Measurements from ENCODE around the gene DNHD1. TPM values are rescaled to one million over a fixed set of nuclear protein-coding genes. Genes with fewer than 3 reads are reported as not detected.

The DNHD1 gene
- polyA plus RNA-seq, 3 donors, result 0.24 to 21.0 (median 0.59) TPM

GRCh38 chr11:6561288-6561687 lies 64.2 kb downstream of the DNHD1 start:
- Mint-ChIP-seq H3K27me3 (ENCODE audit: low read depth in 3 of 3) (peaks cover 0 to 1% (median 0%) of the 10 kb centered on the region in 3 donors), H3K4me1 (no peaks in the 10 kb centered on the region), H3K4me3 (no peak overlapping the region), H3K36me3 (peaks cover 2 to 6% of the 10 kb centered on the region in 2 donors), H3K27ac (no peak overlapping the region), H3K9me3 (no peaks in the 10 kb centered on the region)
- H2AFZ ChIP-seq (ENCODE audit: insufficient read depth, low read depth, low read length, poor library complexity, severe bottlenecking), result no peak overlapping the region
- intact Hi-C loops (cut with micrococcal nuclease), result no loop called here
- H4K20me1 ChIP-seq (ENCODE audit: insufficient read depth, low read length), result no peaks in the 10 kb centered on the region
- no peaks in the 10 kb centered on the region for H3K36me3 ChIP-seq (replicated peaks in 1 of 2; ENCODE audit: control insufficient read depth in 1 of 2, insufficient read depth in 2 of 2, low read length in 2 of 2)
- no CpG with 5 or more reads among the region's 3 CpGs for WGBS (ENCODE audit: insufficient coverage)
- no peak overlapping the region for H3K4me3 ChIP-seq (replicated peaks in 1 of 3; ENCODE audit: low read depth in 2 of 3, low read length in 3 of 3)
- no peaks in the 10 kb centered on the region for H3K4me1 ChIP-seq (ENCODE audit: control insufficient read depth in 1 of 2, insufficient read depth in 2 of 2, low read length in 2 of 2)
- no peak overlapping the region for H3K4me2 ChIP-seq (replicated peaks; ENCODE audit: extremely low read depth, low read length, poor library complexity, severe bottlenecking)
- no peak for DNase-seq
- TF ChIP-seq, protein P1, sequence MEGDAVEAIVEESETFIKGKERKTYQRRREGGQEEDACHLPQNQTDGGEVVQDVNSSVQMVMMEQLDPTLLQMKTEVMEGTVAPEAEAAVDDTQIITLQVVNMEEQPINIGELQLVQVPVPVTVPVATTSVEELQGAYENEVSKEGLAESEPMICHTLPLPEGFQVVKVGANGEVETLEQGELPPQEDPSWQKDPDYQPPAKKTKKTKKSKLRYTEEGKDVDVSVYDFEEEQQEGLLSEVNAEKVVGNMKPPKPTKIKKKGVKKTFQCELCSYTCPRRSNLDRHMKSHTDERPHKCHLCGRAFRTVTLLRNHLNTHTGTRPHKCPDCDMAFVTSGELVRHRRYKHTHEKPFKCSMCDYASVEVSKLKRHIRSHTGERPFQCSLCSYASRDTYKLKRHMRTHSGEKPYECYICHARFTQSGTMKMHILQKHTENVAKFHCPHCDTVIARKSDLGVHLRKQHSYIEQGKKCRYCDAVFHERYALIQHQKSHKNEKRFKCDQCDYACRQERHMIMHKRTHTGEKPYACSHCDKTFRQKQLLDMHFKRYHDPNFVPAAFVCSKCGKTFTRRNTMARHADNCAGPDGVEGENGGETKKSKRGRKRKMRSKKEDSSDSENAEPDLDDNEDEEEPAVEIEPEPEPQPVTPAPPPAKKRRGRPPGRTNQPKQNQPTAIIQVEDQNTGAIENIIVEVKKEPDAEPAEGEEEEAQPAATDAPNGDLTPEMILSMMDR (IDR thresholded peaks at IDR 0.05), result no peak
- no peaks in the 10 kb centered on the region for H3K9me3 ChIP-seq (replicated peaks in 1 of 2; ENCODE audit: control insufficient read depth in 1 of 2, insufficient read depth in 1 of 2, low read length in 2 of 2)
- no peak overlapping the region for H3K27ac ChIP-seq (ENCODE audit: low read depth in 1 of 2, low read length in 2 of 2)
- H3K79me2 ChIP-seq (ENCODE audit: insufficient read depth, low read length), result no peaks in the 10 kb centered on the region
- H3K9ac ChIP-seq (ENCODE audit: insufficient read depth, low read length, poor library complexity, severe bottlenecking), result no peak overlapping the region
- no peaks in the 10 kb centered on the region for H3K27me3 ChIP-seq (ENCODE audit: control insufficient read depth in 2 of 2, insufficient read depth in 2 of 2, low read length in 2 of 2)

GRCh38 chr11:6563121-6563619 lies 66.1 kb downstream of the DNHD1 start:
- intact Hi-C loops (cut with micrococcal nuclease), result no loop called here
- H3K27me3 ChIP-seq (ENCODE audit: control insufficient read depth in 2 of 2, insufficient read depth in 2 of 2, low read length in 2 of 2), result no peaks in the 10 kb centered on the region
- no peaks in the 10 kb centered on the region for H4K20me1 ChIP-seq (ENCODE audit: insufficient read depth, low read length)
- no peak overlapping the region for H3K4me3 Mint-ChIP-seq
- H3K36me3 ChIP-seq (replicated peaks in 1 of 2; ENCODE audit: control insufficient read depth in 1 of 2, insufficient read depth in 2 of 2, low read length in 2 of 2), result no peaks in the 10 kb centered on the region
- no peaks in the 10 kb centered on the region for H3K9me3 ChIP-seq (replicated peaks in 1 of 2; ENCODE audit: control insufficient read depth in 1 of 2, insufficient read depth in 1 of 2, low read length in 2 of 2)
- H3K27me3 Mint-ChIP-seq (ENCODE audit: low read depth in 3 of 3), result no peaks in the 10 kb centered on the region
- no peak overlapping the region for H3K4me3 ChIP-seq (replicated peaks in 1 of 3; ENCODE audit: low read depth in 2 of 3, low read length in 3 of 3)
- H3K4me1 Mint-ChIP-seq, result no peaks in the 10 kb centered on the region
- 94% methylated on average over 3 of the region's 4 CpGs for WGBS (ENCODE audit: insufficient coverage)
- H3K4me1 ChIP-seq (ENCODE audit: control insufficient read depth in 1 of 2, insufficient read depth in 2 of 2, low read length in 2 of 2), result no peaks in the 10 kb centered on the region
- no peak overlapping the region for H3K4me2 ChIP-seq (replicated peaks; ENCODE audit: extremely low read depth, low read length, poor library complexity, severe bottlenecking)
- H3K36me3 Mint-ChIP-seq, result peaks cover 6 to 7% of the 10 kb centered on the region in 2 donors
- H3K79me2 ChIP-seq (ENCODE audit: insufficient read depth, low read length), result no peaks in the 10 kb centered on the region
- no peak overlapping the region for H2AFZ ChIP-seq (ENCODE audit: insufficient read depth, low read depth, low read length, poor library complexity, severe bottlenecking)
- DNase-seq, result no peak
- H3K27ac Mint-ChIP-seq, result no peak overlapping the region
- no peaks in the 10 kb centered on the region for H3K9me3 Mint-ChIP-seq
- TF ChIP-seq, protein P1 (IDR thresholded peaks at IDR 0.05), result no peak
- no peak overlapping the region for H3K9ac ChIP-seq (ENCODE audit: insufficient read depth, low read length, poor library complexity, severe bottlenecking)
- H3K27ac ChIP-seq (ENCODE audit: low read depth in 1 of 2, low read length in 2 of 2), result no peak overlapping the region
